ENCODE data around the gene SUDS3.
A peak's percentile ranks its signal among the peaks of the same experiment; 100 is the strongest.

SUDS3 gene

DNA sequence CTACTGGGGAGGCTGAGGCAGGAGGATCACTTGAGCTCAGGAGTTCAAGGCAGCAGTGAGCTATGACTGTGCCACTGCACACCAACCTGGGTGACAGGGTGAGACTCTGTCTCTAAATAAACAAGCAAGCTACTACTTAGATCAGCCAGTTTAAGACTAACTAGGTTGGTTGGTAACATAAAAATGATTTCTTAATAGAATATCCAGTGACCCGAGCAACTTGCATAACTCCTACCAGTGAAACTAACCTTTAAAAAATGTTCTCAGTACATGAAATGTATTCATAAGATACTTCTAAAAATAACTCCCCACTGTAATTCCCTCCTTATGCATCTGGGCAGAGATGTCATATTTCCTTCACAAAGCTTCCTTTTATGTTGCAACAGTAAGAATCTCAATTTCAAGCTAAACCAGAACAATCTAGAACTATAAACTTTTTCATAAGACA lies 19.5 kb upstream of the SUDS3 start:
- peak; percentile 76 to 79 for DNase-seq (ENCODE audit: low read depth in 2 of 2)

DNA sequence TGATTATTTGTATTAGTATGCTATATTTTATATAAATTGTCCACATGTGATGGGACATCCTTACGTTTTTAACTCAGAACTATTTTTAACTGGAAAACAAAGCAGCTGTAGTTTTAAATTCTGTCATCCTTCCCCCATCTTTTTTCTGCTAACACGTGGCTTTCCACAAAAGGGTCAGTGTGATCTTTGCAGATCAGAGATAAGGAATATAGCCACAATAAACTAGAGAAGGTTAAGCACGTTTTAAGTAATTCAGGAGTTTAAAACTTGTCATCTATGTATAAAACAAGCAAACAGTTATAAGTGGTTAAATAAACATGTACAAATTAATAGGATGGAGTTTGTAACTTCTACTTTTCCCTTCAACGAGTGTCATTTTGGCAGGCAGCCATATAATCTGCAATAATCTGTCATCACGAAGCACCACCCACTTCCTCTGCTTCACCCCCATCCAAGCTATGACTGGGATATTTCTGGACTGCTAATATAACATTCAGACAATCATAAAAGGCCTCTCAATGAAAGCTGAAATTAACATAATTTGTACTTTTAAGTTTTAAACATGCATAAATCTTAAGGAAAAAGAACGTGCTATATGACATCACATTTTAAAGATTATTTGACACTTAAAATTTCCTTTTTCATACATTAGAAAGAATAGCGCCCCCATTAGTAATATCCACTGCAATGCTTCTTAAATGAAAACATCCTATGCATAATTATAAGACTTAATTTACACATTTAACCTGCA lies 18.9 kb upstream of the SUDS3 start:
- DNase-seq (ENCODE audit: low read depth in 2 of 2) = peak in 1 of 2 experiments; percentile 42

DNA sequence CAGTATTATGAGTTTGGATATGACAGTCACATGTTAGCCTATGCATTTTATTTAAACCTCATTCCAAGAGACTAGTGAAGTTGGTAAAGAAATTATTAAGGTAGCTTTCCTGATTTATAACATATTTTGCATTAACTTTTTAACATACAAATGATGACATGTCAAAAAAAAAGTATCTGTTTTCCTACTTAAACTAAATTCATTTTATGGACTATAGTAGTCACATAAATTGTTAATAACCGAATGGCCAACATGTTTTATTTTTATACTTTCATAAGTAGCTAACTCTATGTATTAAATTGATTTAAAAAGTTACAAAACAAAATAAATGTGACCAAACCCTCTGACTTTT lies 18.4 kb upstream of the SUDS3 start:
- no peak for DNase-seq (ENCODE audit: low read depth in 2 of 2)

GRCh38 chr12:118358612-118359540 lies 17.5 kb upstream of the SUDS3 start:
- DNase-seq (ENCODE audit: low read depth in 2 of 2) = no peak

DNA sequence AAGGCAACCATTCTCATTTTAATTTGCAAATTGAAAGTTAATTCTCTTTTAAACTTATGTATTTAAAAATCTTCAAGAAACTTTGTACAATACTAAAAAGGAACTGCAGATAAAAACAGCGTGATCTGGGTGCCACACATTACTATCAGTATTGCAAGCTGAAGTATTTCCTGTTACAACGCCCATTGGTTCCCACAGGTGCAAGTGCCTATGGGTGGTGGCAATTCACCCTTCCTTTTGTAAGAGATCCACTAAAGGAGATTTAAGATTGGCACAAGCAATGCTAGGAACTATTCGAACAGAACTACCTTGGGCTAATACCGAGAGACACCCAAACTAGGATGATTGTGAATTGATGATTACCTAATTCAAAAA lies 16.8 kb upstream of the SUDS3 start:
- DNase-seq (ENCODE audit: low read depth in 2 of 2) = no peak

GRCh38 chr12:118361092-118361404 lies 15.3 kb upstream of the SUDS3 start:
- DNase-seq (ENCODE audit: low read depth in 2 of 2) = no peak

DNA sequence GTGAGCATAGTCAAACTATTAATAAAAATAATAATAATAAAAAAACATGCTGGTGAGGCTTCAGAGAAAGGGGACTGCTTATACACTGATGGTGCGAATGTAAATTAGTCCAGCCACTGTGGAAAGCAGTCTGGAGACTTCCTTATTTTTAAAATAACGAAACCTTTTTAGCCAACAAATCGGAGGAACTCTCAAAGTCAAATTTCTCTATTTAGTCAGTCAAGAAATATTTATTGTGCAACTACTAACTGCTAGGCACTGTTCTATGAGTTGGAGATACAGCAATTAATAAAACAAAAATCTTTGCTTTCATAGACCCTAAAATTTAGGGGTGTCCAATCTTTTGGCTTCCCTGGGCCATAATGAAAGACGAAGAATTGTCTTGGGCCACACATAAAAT lies 14.5 kb upstream of the SUDS3 start:
- DNase-seq (ENCODE audit: low read depth in 2 of 2) = no peak

- no peak for DNase-seq (ENCODE audit: low read depth in 2 of 2)
Measured at GRCh38 chr12:118368821-118369220, 7.5 kb upstream of the SUDS3 start.

DNA sequence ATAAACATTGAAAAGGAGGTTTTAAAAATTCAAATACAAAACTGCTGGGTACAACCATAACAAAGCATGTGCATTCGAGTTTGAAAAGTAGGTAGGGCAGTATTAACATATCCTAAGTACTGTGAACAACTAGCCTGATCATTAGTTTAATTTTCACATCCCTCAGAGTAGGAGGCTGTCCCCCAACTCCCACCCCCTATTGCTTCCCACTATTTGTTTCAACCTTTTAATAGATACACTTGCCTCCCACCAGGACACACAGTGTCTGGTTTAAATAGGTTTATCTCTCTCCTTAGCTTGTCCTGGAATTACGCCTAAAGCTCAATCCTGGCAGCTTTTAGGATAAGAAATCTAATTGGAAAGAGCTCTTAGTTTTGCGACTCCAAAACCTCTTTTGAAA lies 5.8 kb upstream of the SUDS3 start:
- DNase-seq (ENCODE audit: low read depth in 2 of 2) = no peak

DNA sequence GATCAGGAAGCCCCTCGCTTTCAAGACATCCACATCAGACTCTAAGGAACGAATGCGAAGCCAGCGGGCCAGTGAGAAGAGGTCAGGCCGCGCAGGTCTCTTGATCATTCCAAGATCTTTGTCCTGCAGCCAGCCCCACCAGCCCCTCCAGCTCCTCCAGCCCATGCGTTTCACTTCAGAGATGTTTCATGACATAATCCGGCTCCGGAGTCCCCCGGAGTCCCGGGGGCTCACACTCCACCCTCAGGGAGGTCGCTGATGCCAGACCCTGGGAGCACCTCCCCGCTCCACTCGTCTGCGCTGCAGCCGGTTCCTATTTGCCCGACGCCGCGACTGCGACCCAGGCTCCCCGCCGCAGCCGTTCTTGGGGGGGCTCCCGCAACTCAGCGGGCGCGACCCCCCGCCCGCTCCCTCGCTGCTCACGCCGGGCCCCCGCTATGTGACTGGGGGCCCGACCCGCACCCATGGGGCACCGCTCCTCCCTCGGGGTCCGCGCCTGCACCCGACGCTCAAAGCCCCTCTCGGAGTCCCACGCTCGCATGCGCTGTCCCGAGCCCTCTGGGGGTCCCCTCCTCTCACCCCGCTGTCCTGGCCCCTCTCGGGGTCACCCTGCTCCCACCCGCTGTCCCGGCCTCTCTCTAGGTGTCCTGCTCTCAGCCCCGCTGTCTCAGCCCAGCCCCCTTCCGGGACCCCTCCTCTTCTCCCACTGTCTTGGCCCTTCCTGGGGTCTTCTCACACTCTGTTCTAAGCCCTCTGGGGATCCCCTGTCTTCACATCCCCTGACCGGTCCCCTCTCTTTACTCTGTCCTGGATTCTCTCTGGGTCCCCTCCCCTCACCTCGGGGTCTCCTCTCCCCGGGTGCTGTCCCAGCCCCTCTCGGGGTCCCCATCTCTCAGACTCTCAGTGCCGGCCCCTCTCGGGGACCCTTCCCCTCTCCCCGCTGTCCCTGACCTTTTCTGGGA lies 4.8 kb upstream of the SUDS3 start:
- DNase-seq (ENCODE audit: low read depth in 2 of 2) = no peak

DNA sequence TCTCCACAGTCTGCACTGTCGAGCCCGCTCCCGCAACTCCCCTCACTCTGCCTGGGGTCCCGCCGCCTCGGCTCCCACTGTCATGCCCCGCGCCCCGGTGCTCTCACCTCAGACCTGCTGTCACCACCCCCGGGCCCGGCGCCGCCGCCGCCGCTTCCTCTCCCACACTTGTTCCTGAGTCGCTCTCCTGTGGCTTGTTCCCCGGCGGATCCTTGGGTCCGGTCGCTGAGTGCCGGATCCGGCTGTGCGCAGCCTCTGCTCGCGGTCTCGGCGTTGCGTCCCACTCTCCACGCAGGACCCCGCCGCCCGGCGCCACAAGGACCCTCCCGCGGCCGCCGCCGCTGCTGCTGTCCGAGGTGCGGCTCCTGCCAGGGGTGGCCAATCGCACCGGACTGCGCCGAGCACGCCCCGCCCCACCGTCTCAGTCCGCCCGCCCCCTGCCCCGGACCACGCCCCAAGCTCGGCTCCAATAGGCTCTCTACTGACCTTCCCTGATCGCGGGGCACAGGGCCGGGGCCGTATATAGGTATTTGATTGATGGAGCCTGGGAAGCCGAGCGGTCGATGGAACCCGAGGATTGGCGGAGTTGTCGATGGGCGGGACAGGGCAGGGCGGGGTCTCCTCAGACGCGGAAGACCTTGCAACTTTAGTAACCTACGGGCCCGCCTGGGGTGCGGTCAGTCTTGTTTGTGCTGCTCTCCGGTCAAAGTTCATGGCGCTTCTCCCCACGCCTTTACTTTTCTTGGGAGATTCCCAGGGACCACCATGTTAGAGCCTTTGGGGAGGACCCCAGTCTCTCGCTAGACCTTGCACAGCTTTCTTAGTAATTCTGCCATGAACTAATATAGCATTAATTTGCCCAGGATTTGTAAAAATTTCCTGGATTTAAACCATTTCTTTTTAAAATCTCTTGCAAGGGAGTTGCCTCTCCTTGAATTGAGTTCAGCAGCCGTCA lies 3.5 kb upstream of the SUDS3 start, which contains the start of gene TAOK3:
Gene TAOK3 (minus strand): TSS at position 367 of the 955 bp plus-strand sequence. CDS start 117,340 bp downstream, outside the sequence.
- DNase-seq (ENCODE audit: low read depth in 2 of 2) = peak; percentile 97

- no peak for DNase-seq (ENCODE audit: low read depth in 2 of 2)
Measured at GRCh38 chr12:118373616-118374015, 2.7 kb upstream of the SUDS3 start.

GRCh38 chr12:118374126-118374725 lies 2.1 kb upstream of the SUDS3 start:
- no peak for DNase-seq (ENCODE audit: low read depth in 2 of 2)

- no peak for DNase-seq (ENCODE audit: low read depth in 2 of 2)
Measured at GRCh38 chr12:118374909-118375308, 1.4 kb upstream of the SUDS3 start.

GRCh38 chr12:118375348-118375747 lies 1.0 kb upstream of the SUDS3 start:
- DNase-seq (ENCODE audit: low read depth in 2 of 2) = no peak

DNA sequence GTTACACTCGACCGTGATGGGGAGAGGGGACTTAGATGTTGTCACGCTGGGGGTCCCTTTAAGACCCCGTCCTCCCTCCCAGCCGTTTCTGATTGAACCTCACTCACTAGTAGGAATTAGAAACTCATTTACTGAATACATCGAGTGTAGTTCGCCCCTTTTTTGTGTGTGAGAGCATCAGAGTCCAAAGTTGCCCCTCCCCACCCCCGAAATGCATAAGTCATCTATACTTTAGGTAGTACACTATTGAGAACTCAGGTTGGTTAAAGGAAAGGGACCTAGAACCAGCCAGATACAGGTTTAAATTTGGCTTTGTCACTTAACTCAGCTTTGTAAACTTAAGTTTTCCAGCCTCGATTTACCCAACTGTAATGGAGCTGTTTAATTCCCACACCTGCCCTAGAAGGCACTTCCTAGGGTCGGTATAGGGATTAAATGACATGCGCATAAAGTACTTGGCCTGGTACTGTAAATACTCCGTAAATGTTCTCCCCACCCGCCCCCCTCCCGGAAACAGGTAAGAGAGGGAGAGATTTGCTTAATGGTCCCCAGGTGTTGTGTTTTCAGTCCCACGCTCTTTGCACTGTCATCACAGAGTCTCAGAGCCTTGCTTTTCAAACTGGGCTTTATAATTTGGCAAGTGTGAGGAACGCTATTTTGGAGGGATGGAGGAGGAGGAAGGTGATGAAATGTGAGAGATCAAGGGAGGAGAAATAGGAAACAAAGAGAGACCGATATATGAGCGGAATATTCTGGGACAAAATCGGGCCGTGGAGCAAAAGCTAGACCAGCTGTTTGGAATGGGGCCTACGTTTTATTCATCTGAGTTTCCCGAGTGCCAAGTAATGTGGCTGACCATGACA lies 897 bp downstream of the SUDS3 start:
- DNase-seq (ENCODE audit: low read depth in 2 of 2) = no peak

GRCh38 chr12:118377884-118378470 lies 1.6 kb downstream of the SUDS3 start:
- DNase-seq (ENCODE audit: low read depth in 2 of 2) = no peak

- no peak for DNase-seq (ENCODE audit: low read depth in 2 of 2)
Measured at GRCh38 chr12:118391424-118391823, 15.1 kb downstream of the SUDS3 start.

DNA sequence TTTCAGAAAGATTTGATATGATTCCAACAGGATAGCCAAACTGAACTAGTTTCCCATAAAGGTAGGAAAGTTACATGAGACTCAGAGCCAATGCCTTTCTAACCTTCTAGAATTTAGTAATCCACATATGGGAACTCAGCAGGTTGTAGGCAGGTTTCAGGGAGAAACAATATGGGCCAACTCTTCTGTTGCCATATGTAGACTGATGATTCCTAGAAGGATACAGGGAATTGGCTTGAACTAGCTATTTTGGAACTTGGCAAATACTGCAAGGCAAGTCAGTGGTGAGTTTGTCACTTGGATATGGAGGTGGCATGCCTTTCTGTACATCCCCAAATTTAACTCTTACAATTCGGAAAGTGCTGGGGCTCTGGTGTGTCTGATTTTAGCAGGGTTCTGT lies 15.5 kb downstream of the SUDS3 start:
- DNase-seq (ENCODE audit: low read depth in 2 of 2) = no peak
